B cell (primary cell): Measurements from ENCODE around the gene AIF1. TPM values are rescaled to one million over a fixed set of nuclear protein-coding genes. Genes with fewer than 3 reads are reported as not detected.

Experiments used
- ATAC-seq: fragments of 200-7000 bp; cut with Tn5 transposase; one replicate; pipeline ENCODE4 v1.10.0; 2021; ENCODE audit warnings: low read depth, mild to moderate bottlenecking, moderate number of reproducible peaks, moderate library complexity
- CTCF ChIA-PET: fragments of 350-600 bp; sonication (Branson Sonifier 250); formaldehyde crosslinking; loops from one replicate; lab custom pipeline; 2021; ENCODE audit warnings: antibody characterized with exemption, inconsistent platforms; lab: Charles Lee
- POLR2A ChIA-PET: fragments of 350-600 bp; sonication (Branson Sonifier 250); formaldehyde crosslinking; loops from one replicate; lab custom pipeline; 2021; ENCODE audit warnings: antibody characterized with exemption; lab: Charles Lee
- DNase-seq: peaks from one replicate; pipeline ENCODE4 v3.0.0; 2013
- H2AFZ ChIP-seq: 2 replicates; pipeline ENCODE4 v1.6.1; 2012; ENCODE audit warnings: mild to moderate bottlenecking, low read depth, low read length; ENCODE audit not compliant: insufficient read depth, poor library complexity, severe bottlenecking
- H3K27ac ChIP-seq, 2 donors: 1 replicate in 1 of 2; 2 replicates in 1 of 2; pipeline ENCODE4 v1.5.1; 2012 to 2013; ENCODE audit warnings: low read length in 2 of 2, mild to moderate bottlenecking in 2 of 2, moderate library complexity in 1 of 2
- H3K27me3 ChIP-seq, 4 experiments: fragments of 200-600 bp in 1 of 4; sonication (generic) in 1 of 4; replicated peaks in 1 of 4; 1 replicate in 2 of 4; 2 replicates in 2 of 4; pipeline versions ENCODE4 v1.6.1 to v1.7.0; 2013 to 2016; ENCODE audit warnings: low read length in 3 of 4, mild to moderate bottlenecking in 2 of 4, mixed read lengths in 1 of 4, moderate library complexity in 1 of 4; ENCODE audit not compliant: insufficient read depth in 4 of 4, control insufficient read depth in 3 of 4; ENCODE audit errors: control extremely low read depth in 1 of 4
- H3K36me3 ChIP-seq, 2 experiments: replicated peaks in 1 of 2; 1 replicate in 1 of 2; 2 replicates in 1 of 2; pipeline versions ENCODE4 v1.6.1 to v1.7.1; 2013; ENCODE audit warnings: low read length in 1 of 2; ENCODE audit not compliant: insufficient read depth in 2 of 2, control insufficient read depth in 1 of 2; ENCODE audit errors: control extremely low read depth in 1 of 2, extremely low read depth in 1 of 2
- H3K4me1 ChIP-seq, 2 donors: fragments of 200-600 bp in 1 of 2; sonication (generic) in 1 of 2; 1 replicate in 1 of 2; 2 replicates in 1 of 2; pipeline versions ENCODE4 v1.5.1 to v1.6.1; 2013 to 2017; ENCODE audit warnings: low read length in 2 of 2; ENCODE audit not compliant: control insufficient read depth in 2 of 2, insufficient read depth in 2 of 2
- H3K4me2 ChIP-seq: replicated peaks from 2 replicates; pipeline ENCODE3; 2012; ENCODE audit warnings: mild to moderate bottlenecking, low read depth, low read length; ENCODE audit not compliant: poor library complexity, severe bottlenecking
- H3K4me3 ChIP-seq, 5 experiments: fragments of 200-600 bp in 1 of 5; sonication (generic) in 1 of 5; 1 replicate in 3 of 5; 2 replicates in 2 of 5; pipeline versions ENCODE4 v1.5.1 to v1.7.0; 2011 to 2016; ENCODE audit warnings: low read length in 4 of 5, mild to moderate bottlenecking in 4 of 5, low read depth in 2 of 5, control low read depth in 1 of 5, moderate library complexity in 1 of 5; ENCODE audit not compliant: insufficient read depth in 1 of 5; ENCODE audit errors: control extremely low read depth in 1 of 5, extremely low read depth in 1 of 5
- H3K79me2 ChIP-seq: fragments of 200-600 bp; sonication (generic); one replicate; pipeline ENCODE4 v1.6.0; 2016; ENCODE audit warnings: low read length; ENCODE audit not compliant: control insufficient read depth, insufficient read depth
- H3K9ac ChIP-seq: fragments of 200-600 bp; sonication (generic); 2 replicates; pipeline ENCODE4 v1.6.1; 2017; ENCODE audit warnings: mild to moderate bottlenecking, low read length, moderate library complexity
- H3K9me3 ChIP-seq, 3 donors: one replicate each; pipeline versions ENCODE4 v1.6.1 to v1.7.1; 2013; ENCODE audit warnings: low read length in 2 of 3; ENCODE audit not compliant: control insufficient read depth in 2 of 3, insufficient read depth in 1 of 3; ENCODE audit errors: control extremely low read depth in 1 of 3
- H4K20me1 ChIP-seq: 2 replicates; pipeline ENCODE4 v1.6.0; 2012; ENCODE audit warnings: mild to moderate bottlenecking, low read length; ENCODE audit not compliant: insufficient read depth, control insufficient read depth, poor library complexity, severe bottlenecking
- H3K27ac Mint-ChIP-seq: one replicate; pipeline ENCODE4 v1.8.0; 2021; ENCODE audit warnings: mixed read lengths
- H3K27me3 Mint-ChIP-seq: one replicate; pipeline ENCODE4 v1.8.0; 2021; ENCODE audit warnings: mixed read lengths
- H3K4me1 Mint-ChIP-seq: one replicate; pipeline ENCODE4 v1.8.0; 2021; ENCODE audit warnings: mixed read lengths
- H3K4me3 Mint-ChIP-seq: one replicate; pipeline ENCODE4 v1.8.0; 2021; ENCODE audit warnings: mixed read lengths
- H3K9me3 Mint-ChIP-seq: one replicate; pipeline ENCODE4 v1.8.0; 2022; ENCODE audit warnings: mixed read lengths; ENCODE audit not compliant: insufficient read depth
- CTCF ChIP-seq: fragments of 200-600 bp; IDR thresholded peaks from one replicate; pipeline ENCODE4 v1.8.0; 2022; ENCODE audit warnings: antibody characterized with exemption, mild to moderate bottlenecking
- EZH2 ChIP-seq: IDR thresholded peaks from 2 replicates; pipeline ENCODE4 v1.6.1; 2012; ENCODE audit warnings: borderline replicate concordance, low read depth, mild to moderate bottlenecking, moderate library complexity, low read length; ENCODE audit not compliant: insufficient read depth, poor library complexity, severe bottlenecking
- WGBS: methylation state at CpG from one replicate; pipeline ENCODE4 v1.1.5; 2013; ENCODE audit warnings: missing lambda C conversion rate; ENCODE audit not compliant: insufficient coverage; 5-methylcytosine and 5-hydroxymethylcytosine counted together
- intact Hi-C: fragments of 100-400 bp; cut with micrococcal nuclease; formaldehyde crosslinking; loops from one replicate; pipeline ENCODE4 v1.10.0; 2022
- polyA plus RNA-seq: library from polyadenylated mRNA; depleted of rRNA; stranded (reverse); fragments of >200 nt; gene quantifications from 2 replicates; pipeline ENCODE4 v1.2.3, GENCODE V29; 2012
- total RNA-seq, 2 donors: library from RNA; stranded (reverse); fragments of 120-200 nt in 1 of 2; gene quantifications; 1 replicate in 1 of 2; 2 replicates in 1 of 2; pipeline versions ENCODE4 v1.2.3 to v1.2.4, GENCODE V29; 2013 to 2022

Gene AIF1
- total and polyA plus RNA-seq, 2 donors (not counting 1 experiment from before 2014, with no cell fraction given) = 1.3 to 7.5 TPM

GRCh38 chr6:31575335-31575901, 39.6 kb upstream of the AIF1 start, which contains the start of gene TNF:
Gene TNF, plus strand, starts transcription at chr6:31575565. Its CDS starts 177 bp downstream, at chr6:31575742.
- WGBS = 0% methylated on average over 15 of the region's 19 CpGs

More at GRCh38 chr6:31575335-31575901, 39.6 kb upstream of the AIF1 start, which contains the start of gene TNF:
- ChIA-PET CTCF (interaction anchor here (1.5 to 35.3 kb wide), 5 partner anchors 8 to 152 kb away, joined by 4 to 2241 read pairs (median 22); partner anchors contain the start of genes ATP6V1G2, LST1, LTA and LTB), POLR2A (interaction anchor here (1.1 to 42.6 kb wide), 3 partner anchors 9 to 34 kb away, joined by 4 to 1450 read pairs (median 1450); partner anchors contain the start of genes ATP6V1G2, DDX39B, LST1 and LTA)
- DNase-seq (peak; percentile 84), ATAC-seq (peak; percentile 40)
- Histone ChIP-seq H3K4me1 (peaks cover 80 to 99% of the 10 kb centered on the region in 2 donors), H3K4me2 (peak within 1 kb of the TSS; percentile 88), H3K9me3 (no peaks in the 10 kb centered on the region), H3K27me3 (no peaks in the 10 kb centered on the region), H3K79me2 (peaks cover 93% of the 10 kb centered on the region), H4K20me1 (peaks cover 19% of the 10 kb centered on the region), H3K36me3 (peaks cover 2 to 29% of the 10 kb centered on the region in 2 experiments), H3K27ac (peak within 1 kb of the TSS; percentile 77 to 89), H3K4me3 (peak within 1 kb of the TSS; percentile 74 to 87 (median 77)), H2AFZ (peak within 1 kb of the TSS; percentile 36), H3K9ac (peak within 1 kb of the TSS; percentile 74)
- Mint-ChIP-seq H3K4me1 (peaks cover 94% of the 10 kb centered on the region), H3K9me3 (no peaks in the 10 kb centered on the region), H3K27me3 (no peaks in the 10 kb centered on the region), H3K27ac (peak within 1 kb of the TSS; percentile 93), H3K4me3 (peak within 1 kb of the TSS; percentile 89)
- TF ChIP-seq CTCF (no peak), EZH2 (no peak)
- intact Hi-C loops = no loop called here
